ENCODE data around the gene RPS6KA5.

DNA sequence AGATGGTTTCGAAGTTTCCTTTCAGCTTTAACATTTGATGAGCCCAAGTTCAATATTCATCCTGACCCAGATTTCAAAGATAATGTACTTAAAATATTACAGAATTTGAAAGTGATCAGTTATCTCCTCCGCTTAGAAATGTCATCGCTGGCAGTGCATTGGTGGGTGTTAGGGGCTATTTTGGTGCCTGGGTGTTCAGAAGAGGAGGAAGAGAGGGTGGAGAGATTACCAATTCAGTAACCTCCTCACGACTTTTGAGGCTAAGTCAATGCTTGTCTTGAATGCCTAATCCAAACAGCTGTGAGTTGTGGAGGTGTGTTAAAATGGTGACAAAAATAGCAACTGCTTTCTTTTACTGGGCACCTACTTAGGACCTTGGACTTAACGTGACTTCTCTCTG is 39.7 kb upstream of the RPS6KA5 start:
- TF ChIP-seq CTCF (IDR thresholded peaks at IDR 0.05) (no peak), EP300 (IDR thresholded peaks at IDR 0.05) (no peak), POLR2A (IDR thresholded peaks at IDR 0.05) (no peak), POLR2AphosphoS5 (IDR thresholded peaks at IDR 0.05) (no peak)

Data from gastroesophageal sphincter (tissue), 3 donors.